ENCODE data around the gene PTPRQ.

PTPRQ gene

GRCh38 chr12:80641936-80642335 is 197.9 kb downstream of the PTPRQ start:
- no peak for DNase-seq (ENCODE audit: low read depth)

GRCh38 chr12:80643961-80644360 is 199.9 kb downstream of the PTPRQ start:
- DNase-seq (ENCODE audit: low read depth) = peak; percentile 41

GRCh38 chr12:80648881-80649280 is 204.8 kb downstream of the PTPRQ start:
- peak; percentile 89 for DNase-seq (ENCODE audit: low read depth)

GRCh38 chr12:80655751-80656150 is 211.7 kb downstream of the PTPRQ start:
- DNase-seq (ENCODE audit: low read depth) = peak; percentile 27

GRCh38 chr12:80659512-80660063 is 215.6 kb downstream of the PTPRQ start:
- no peak for DNase-seq (ENCODE audit: low read depth)

GRCh38 chr12:80662586-80662985 is 218.6 kb downstream of the PTPRQ start:
- no peak for DNase-seq (ENCODE audit: low read depth)

GRCh38 chr12:80670214-80670613 is 226.2 kb downstream of the PTPRQ start:
- DNase-seq (ENCODE audit: low read depth) = no peak

GRCh38 chr12:80676042-80676636 is 232.1 kb downstream of the PTPRQ start:
- DNase-seq (ENCODE audit: low read depth) = peak; percentile 12

GRCh38 chr12:80676856-80677255 is 232.8 kb downstream of the PTPRQ start:
- no peak for DNase-seq (ENCODE audit: low read depth)

GRCh38 chr12:80677994-80678393 is 234.0 kb downstream of the PTPRQ start:
- DNase-seq (ENCODE audit: low read depth) = no peak

- DNase-seq (ENCODE audit: low read depth) = no peak
Observed at GRCh38 chr12:80679346-80680131, 235.5 kb downstream of the PTPRQ start.

GRCh38 chr12:80681287-80681686 is 237.3 kb downstream of the PTPRQ start:
- DNase-seq (ENCODE audit: low read depth) = peak; percentile 3

- no peak for DNase-seq (ENCODE audit: low read depth)
Observed at GRCh38 chr12:80681786-80682185, 237.8 kb downstream of the PTPRQ start.

- no peak for DNase-seq (ENCODE audit: low read depth)
Observed at GRCh38 chr12:80684077-80684495, 240.1 kb downstream of the PTPRQ start.

- no peak for DNase-seq (ENCODE audit: low read depth)
Observed at GRCh38 chr12:80690090-80690489, 246.1 kb downstream of the PTPRQ start.

GRCh38 chr12:80690513-80690912 is 246.5 kb downstream of the PTPRQ start:
- no peak for DNase-seq (ENCODE audit: low read depth)

GRCh38 chr12:80692114-80692513 is 248.1 kb downstream of the PTPRQ start:
- no peak for DNase-seq (ENCODE audit: low read depth)

GRCh38 chr12:80697270-80697887 is 253.3 kb downstream of the PTPRQ start:
- no peak for DNase-seq (ENCODE audit: low read depth)

GRCh38 chr12:80698256-80698655 is 254.2 kb downstream of the PTPRQ start:
- no peak for DNase-seq (ENCODE audit: low read depth)

GRCh38 chr12:80698847-80699542 is 255.0 kb downstream of the PTPRQ start:
- no peak for DNase-seq (ENCODE audit: low read depth)

- DNase-seq (ENCODE audit: low read depth) = no peak
Observed at GRCh38 chr12:80700327-80700726, 256.3 kb downstream of the PTPRQ start.

GRCh38 chr12:80701388-80701787 is 257.4 kb downstream of the PTPRQ start:
- peak; percentile 64 for DNase-seq (ENCODE audit: low read depth)

All from EH (cell line).